Measurements from ENCODE around the gene IGF2BP2. TPM values are rescaled to one million over a fixed set of nuclear protein-coding genes. Genes with fewer than 3 reads are reported as not detected.

Gene IGF2BP2
- total RNA-seq, 2 donors from 2014 or later, result 143 to 162 TPM

- no peaks in the 10 kb centered on the region for H3K36me3 ChIP-seq (ENCODE audit: control insufficient read depth, insufficient read depth, low read length)
- H3K36me3 Mint-ChIP-seq (ENCODE audit: low read depth), result peaks cover 15% of the 10 kb centered on the region
- no peak overlapping the region for H3K4me3 ChIP-seq (ENCODE audit: low read length)
- WGBS, 2 experiments (ENCODE audit: insufficient coverage in 1 of 2, insufficient read length in 1 of 2), result 93 to 96% methylated on average over 3 to 7 of the region's 8 CpGs
- H3K27ac ChIP-seq (ENCODE audit: low read depth, low read length), result no peak overlapping the region
- H3K4me1 ChIP-seq (ENCODE audit: control insufficient read depth, insufficient read depth, low read length), result peaks cover 5% of the 10 kb centered on the region
- H3K27me3 ChIP-seq (ENCODE audit: control insufficient read depth, insufficient read depth, low read length, poor library complexity, severe bottlenecking), result no peaks in the 10 kb centered on the region
- H3K27me3 Mint-ChIP-seq (ENCODE audit: insufficient read depth), result no peaks in the 10 kb centered on the region
- H3K9me3 ChIP-seq (ENCODE audit: control insufficient read depth, low read length), result no peaks in the 10 kb centered on the region
- DNase-seq, result no peak
- peaks cover 25% of the 10 kb centered on the region for H3K4me1 Mint-ChIP-seq
- H3K9me3 Mint-ChIP-seq, result peaks cover 2% of the 10 kb centered on the region
- no peak overlapping the region for H3K4me3 Mint-ChIP-seq
- TF ChIP-seq, protein P1, sequence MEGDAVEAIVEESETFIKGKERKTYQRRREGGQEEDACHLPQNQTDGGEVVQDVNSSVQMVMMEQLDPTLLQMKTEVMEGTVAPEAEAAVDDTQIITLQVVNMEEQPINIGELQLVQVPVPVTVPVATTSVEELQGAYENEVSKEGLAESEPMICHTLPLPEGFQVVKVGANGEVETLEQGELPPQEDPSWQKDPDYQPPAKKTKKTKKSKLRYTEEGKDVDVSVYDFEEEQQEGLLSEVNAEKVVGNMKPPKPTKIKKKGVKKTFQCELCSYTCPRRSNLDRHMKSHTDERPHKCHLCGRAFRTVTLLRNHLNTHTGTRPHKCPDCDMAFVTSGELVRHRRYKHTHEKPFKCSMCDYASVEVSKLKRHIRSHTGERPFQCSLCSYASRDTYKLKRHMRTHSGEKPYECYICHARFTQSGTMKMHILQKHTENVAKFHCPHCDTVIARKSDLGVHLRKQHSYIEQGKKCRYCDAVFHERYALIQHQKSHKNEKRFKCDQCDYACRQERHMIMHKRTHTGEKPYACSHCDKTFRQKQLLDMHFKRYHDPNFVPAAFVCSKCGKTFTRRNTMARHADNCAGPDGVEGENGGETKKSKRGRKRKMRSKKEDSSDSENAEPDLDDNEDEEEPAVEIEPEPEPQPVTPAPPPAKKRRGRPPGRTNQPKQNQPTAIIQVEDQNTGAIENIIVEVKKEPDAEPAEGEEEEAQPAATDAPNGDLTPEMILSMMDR (conservative IDR thresholded peaks at IDR 0.05), result no peak
- H3K9ac ChIP-seq (ENCODE audit: extremely low read depth, low read length, poor library complexity, severe bottlenecking), result no peak overlapping the region
- no peak overlapping the region for H3K27ac Mint-ChIP-seq
Observed at GRCh38 chr3:185797993-185798830, 26.6 kb downstream of the IGF2BP2 start.

DNA sequence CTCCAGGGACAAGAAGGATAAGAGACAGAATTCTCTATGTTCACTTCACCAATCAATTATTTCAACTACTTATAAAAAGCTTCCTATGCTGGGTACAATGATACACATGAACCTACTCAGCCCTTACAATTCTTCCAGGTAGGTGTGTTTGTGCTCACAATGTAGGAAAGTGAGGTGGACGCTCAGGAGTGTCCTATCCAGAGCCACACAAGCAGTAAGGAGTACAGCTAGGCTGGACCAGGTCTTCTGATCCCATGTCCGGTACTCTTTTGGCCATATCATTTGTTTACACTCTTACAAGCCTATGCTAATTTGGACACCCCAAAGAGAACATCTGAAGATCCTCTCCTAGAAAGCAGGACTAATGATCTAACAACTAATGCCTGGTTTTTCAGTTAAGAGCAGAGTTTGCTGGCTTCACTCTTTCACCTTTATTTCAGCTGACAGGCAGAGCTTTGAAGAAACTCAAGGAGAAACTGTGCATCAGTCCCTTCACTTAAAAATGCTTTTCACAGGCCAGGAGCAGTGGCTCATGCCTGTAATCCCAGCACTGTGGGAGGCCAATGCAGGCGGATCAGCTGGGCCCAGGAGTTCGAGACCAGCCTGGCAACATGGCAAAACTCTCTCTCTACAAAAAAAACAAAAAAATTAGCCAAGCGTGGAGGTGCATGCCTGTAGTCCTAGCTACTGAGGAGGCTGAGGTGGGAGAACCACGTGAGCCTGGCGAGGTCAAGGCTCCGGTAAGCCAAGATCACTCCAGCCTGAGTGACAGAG lies 27.5 kb downstream of the IGF2BP2 start:
- H3K27ac Mint-ChIP-seq, result peak overlapping the region; percentile 41
- Histone ChIP-seq H3K9ac (ENCODE audit: extremely low read depth, low read length, poor library complexity, severe bottlenecking) (no peak overlapping the region), H3K4me1 (ENCODE audit: control insufficient read depth, insufficient read depth, low read length) (peaks cover 5% of the 10 kb centered on the region), H3K27me3 (ENCODE audit: control insufficient read depth, insufficient read depth, low read length, poor library complexity, severe bottlenecking) (no peaks in the 10 kb centered on the region), H3K4me3 (ENCODE audit: low read length) (no peak overlapping the region), H3K9me3 (ENCODE audit: control insufficient read depth, low read length) (no peaks in the 10 kb centered on the region), H3K27ac (ENCODE audit: low read depth, low read length) (no peak overlapping the region), H3K36me3 (ENCODE audit: control insufficient read depth, insufficient read depth, low read length) (no peaks in the 10 kb centered on the region)
- H3K4me1 Mint-ChIP-seq, result peaks cover 31% of the 10 kb centered on the region
- H3K9me3 Mint-ChIP-seq, result peaks cover 2% of the 10 kb centered on the region
- H3K36me3 Mint-ChIP-seq (ENCODE audit: low read depth), result peaks cover 15% of the 10 kb centered on the region
- no peak overlapping the region for H3K4me3 Mint-ChIP-seq
- H3K27me3 Mint-ChIP-seq (ENCODE audit: insufficient read depth), result no peaks in the 10 kb centered on the region
- WGBS, 2 experiments (ENCODE audit: insufficient coverage in 1 of 2, insufficient read length in 1 of 2), result 78 to 94% methylated on average over 2 to 8 of the region's 8 CpGs
- no peak for DNase-seq
- TF ChIP-seq, protein P1 (conservative IDR thresholded peaks at IDR 0.05), result no peak

DNA sequence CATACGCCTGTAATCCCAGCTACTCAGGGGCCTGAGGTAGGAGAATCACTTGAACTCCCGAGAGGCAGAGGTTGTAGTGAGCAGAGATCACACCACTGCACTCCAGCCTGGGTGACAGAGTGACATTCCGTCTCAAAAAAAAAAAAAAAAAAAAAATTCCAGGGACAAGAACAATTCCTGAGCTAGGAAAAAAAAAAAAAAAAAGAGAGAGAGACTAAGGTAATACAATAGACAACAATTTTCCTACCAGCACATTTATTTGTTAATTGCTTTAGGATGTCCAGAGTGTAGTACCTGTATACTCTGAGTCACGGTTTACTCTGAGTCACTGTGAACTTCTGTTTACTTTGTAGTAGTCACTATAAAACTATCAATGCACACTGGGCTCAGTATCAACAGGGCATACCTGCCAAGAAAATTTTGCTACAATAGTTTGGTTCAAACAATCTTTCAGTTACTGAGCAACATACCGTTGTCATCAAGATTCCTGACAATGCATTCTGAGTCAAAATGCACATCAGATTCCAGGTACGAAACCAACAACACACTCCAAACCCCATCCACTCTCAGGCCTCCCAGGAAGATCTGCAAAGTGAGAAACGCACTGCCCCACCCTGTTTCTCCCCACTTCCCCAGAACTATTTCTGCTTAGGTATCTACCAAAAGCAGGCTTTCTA lies 28.3 kb downstream of the IGF2BP2 start:
- Histone ChIP-seq H3K36me3 (ENCODE audit: control insufficient read depth, insufficient read depth, low read length) (no peaks in the 10 kb centered on the region), H3K27ac (ENCODE audit: low read depth, low read length) (no peak overlapping the region), H3K4me1 (ENCODE audit: control insufficient read depth, insufficient read depth, low read length) (peaks cover 5% of the 10 kb centered on the region), H3K9me3 (ENCODE audit: control insufficient read depth, low read length) (no peaks in the 10 kb centered on the region), H3K9ac (ENCODE audit: extremely low read depth, low read length, poor library complexity, severe bottlenecking) (no peak overlapping the region), H3K27me3 (ENCODE audit: control insufficient read depth, insufficient read depth, low read length, poor library complexity, severe bottlenecking) (no peaks in the 10 kb centered on the region), H3K4me3 (ENCODE audit: low read length) (no peak overlapping the region)
- peaks cover 35% of the 10 kb centered on the region for H3K4me1 Mint-ChIP-seq
- H3K27ac Mint-ChIP-seq, result peak overlapping the region; percentile 41
- TF ChIP-seq, protein P1 (conservative IDR thresholded peaks at IDR 0.05), result no peak
- WGBS, 2 experiments (ENCODE audit: insufficient coverage in 1 of 2, insufficient read length in 1 of 2), result 90 to 92% methylated on average over 4 to 7 of the region's 7 CpGs
- peaks cover 2% of the 10 kb centered on the region for H3K9me3 Mint-ChIP-seq
- peaks cover 15% of the 10 kb centered on the region for H3K36me3 Mint-ChIP-seq (ENCODE audit: low read depth)
- no peak overlapping the region for H3K4me3 Mint-ChIP-seq
- no peaks in the 10 kb centered on the region for H3K27me3 Mint-ChIP-seq (ENCODE audit: insufficient read depth)
- no peak for DNase-seq

All from endodermal cell (in vitro differentiated cells).